HG02943 (cell line): ENCODE measurements around the gene TRMU.

Source experiments
- ATAC-seq: cut with Tn5 transposase; IDR thresholded peaks from one replicate; pipeline ENCODE4 v1.9.1; 2021; ENCODE audit warnings: mild to moderate bottlenecking, low read depth, moderate library complexity; ENCODE audit not compliant: unreplicated experiment

TRMU gene

GRCh38 chr22:46335201-46336118, at the start of gene TRMU:
TRMU (plus strand) TSS chr22:46335714; CDS start chr22:46335765, 51 bp downstream.
- ATAC-seq: peak; percentile 84

GRCh38 chr22:46286006-46286405, 49.5 kb upstream of the TRMU start:
- no peak for ATAC-seq

- ATAC-seq: no peak
Measured at GRCh38 chr22:46286941-46287872, 48.3 kb upstream of the TRMU start.

- ATAC-seq: no peak
Measured at GRCh38 chr22:46287873-46288751, 47.4 kb upstream of the TRMU start.

- ATAC-seq: no peak
Measured at GRCh38 chr22:46288846-46289243, 46.7 kb upstream of the TRMU start.

- no peak for ATAC-seq
Measured at GRCh38 chr22:46289244-46289891, 46.1 kb upstream of the TRMU start.

GRCh38 chr22:46290121-46290842, 45.2 kb upstream of the TRMU start:
- no peak for ATAC-seq

GRCh38 chr22:46290843-46291785, 44.4 kb upstream of the TRMU start:
- no peak for ATAC-seq

- no peak for ATAC-seq
Measured at GRCh38 chr22:46292173-46292572, 43.3 kb upstream of the TRMU start.

GRCh38 chr22:46292732-46293131, 42.8 kb upstream of the TRMU start:
- no peak for ATAC-seq

- ATAC-seq: no peak
Measured at GRCh38 chr22:46293577-46294260, 41.8 kb upstream of the TRMU start.

GRCh38 chr22:46294784-46295183, 40.7 kb upstream of the TRMU start:
- ATAC-seq: no peak

GRCh38 chr22:46295277-46295971, 40.1 kb upstream of the TRMU start:
- no peak for ATAC-seq

GRCh38 chr22:46296257-46297150, 39.0 kb upstream of the TRMU start, which contains the start of gene GTSE1:
GTSE1 (plus strand) TSS chr22:46296870; CDS start chr22:46297401, 531 bp downstream.
- ATAC-seq: peak; percentile 93

- ATAC-seq: peak; percentile 15
Measured at GRCh38 chr22:46297151-46297812, 38.2 kb upstream of the TRMU start.
